Activated CD4-positive, alpha-beta T cell treated with anti-CD3 and anti-CD28 coated beads, Interleukin-10, Interleukin-2, amounts not matched to agents 100 ng/mL and 50 ng/mL, durations not matched to agents 16 hours and 8 hours (primary cell): Measurements from ENCODE around the gene OR2J1.
A peak's percentile ranks its signal among the peaks of the same experiment; 100 is the strongest.
"Not testable (repeated sequence)": the region's sequence is repeated elsewhere in the genome, so short reads cannot be mapped to it uniquely, and the experiment has no call there.

Source experiments
- DNase-seq: peaks from one replicate; pipeline ENCODE4 v3.0.0-alpha.2; 2020

OR2J1 gene

DNA sequence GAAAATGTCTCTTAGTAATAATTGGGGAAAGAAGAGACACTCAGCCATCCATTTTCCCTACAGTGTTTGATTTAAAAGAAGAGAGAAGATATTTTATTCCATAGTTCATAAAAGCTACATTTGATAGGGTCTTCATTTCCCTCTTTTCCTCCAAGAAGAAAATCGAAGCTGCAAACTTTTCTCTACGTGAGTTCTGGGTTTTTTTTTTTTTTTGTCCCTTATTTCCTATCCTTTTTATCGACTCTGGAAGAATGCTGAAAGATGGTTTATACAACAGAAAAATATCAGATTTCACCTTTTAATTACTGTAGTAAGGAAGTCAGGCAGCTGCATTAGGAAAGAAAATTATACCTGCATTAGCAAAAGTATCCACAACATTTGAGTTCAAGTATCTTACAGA is at the start of gene OR2J1:
OR2J1 (plus strand) TSS at position 301 of the 400 bp plus-strand sequence. CDS start 1,453 bp downstream, outside the sequence.
- DNase-seq, result no peak

DNA sequence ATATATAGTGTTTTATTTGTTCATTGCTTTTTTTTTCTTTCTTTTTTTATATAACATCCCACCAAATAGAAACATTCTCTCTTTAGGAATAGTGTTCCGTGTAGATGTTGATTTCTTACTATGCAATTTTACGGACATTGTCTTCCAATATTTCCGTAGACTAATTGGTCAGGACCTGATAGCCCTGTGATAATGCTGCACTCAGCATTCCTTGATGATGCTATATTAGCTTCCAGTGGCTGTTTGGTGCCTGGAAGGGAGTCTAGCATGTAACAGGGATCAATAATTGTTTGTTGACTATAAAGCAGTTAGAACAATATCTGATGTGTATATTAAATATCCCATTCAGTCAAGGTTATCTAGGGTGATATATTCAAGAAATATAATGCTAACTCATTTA is 47.6 kb upstream of the OR2J1 start:
- no peak for DNase-seq

DNA sequence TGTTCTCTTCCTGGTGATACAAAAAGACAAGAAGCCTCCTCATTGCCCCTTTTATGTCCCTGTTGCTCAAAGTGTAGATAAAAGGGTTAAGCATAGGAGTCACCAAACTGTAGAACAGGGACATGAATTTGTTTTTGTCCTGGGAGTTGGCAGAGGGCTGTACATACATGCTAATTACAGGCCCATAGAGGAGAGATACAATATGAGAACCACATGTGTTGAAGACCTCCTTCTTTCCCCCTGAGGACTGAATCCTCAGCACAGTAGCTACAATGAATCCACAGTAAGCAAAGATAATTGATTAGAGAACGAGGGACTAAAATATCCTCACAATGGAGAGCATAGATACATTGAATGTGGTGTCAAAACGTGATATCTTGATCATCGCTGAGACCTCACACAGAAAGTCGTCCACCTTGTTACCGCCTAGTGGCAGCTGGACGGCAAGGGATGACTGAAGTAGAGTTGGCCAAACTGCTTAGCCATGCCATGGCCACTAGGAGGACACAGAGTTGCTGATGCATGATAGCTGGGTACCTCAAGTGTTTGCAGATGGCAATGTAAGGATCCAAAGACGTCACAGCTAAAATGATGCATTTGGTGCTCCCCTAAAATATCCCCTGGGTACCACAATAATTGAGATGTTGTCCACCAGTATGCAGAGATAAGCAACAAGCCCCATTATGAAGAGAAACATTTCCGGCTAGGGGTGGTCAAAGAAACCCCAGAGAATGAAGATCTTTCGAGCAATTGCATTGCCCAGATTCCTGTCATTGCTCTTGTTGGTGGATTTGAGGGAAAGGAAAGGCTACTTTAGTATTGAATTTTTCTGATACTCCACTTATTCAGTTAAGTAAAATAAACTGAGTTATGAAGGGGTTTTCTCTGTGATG is 27.2 kb upstream of the OR2J1 start:
- peak; percentile 25 for DNase-seq

DNA sequence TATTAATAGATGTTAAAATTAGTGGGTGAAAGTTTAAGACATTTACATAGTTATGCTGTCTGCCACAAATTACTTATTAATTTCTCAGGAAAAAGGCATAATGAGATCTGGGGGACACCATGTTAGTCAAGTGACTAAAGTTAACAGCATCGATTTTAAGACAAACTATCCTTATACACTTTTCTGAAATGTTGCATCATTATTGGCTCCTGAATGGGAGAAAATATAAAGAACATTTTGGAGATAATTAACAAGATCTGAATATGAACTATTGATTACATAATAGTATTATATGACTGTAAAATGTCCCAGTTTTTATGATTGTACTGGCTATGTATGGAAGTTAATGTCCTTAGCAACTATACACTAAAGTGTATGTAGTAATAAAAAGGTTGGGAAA is 20.1 kb upstream of the OR2J1 start:
- no peak for DNase-seq

DNA sequence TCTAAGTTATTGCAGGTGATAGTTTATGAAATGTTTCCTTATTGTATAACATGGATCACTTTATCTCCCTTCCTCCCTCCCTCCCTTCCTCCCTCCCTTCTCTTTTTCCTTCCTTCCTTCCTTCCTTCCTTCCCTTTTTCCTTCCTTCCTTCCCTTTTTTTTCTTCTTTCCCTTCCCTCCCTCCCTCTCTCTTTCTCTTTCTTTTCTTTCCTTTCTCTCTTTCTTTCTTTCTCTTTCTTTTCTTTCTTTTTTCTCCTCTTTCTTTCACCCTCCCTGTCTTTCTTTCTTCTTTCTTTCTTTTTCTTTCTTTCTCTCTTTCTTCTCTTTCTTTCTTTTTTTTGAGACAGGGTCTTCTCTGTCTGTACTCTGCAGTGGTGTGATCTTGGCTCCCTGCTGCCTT is 18.0 kb upstream of the OR2J1 start:
- DNase-seq, result no peak

DNA sequence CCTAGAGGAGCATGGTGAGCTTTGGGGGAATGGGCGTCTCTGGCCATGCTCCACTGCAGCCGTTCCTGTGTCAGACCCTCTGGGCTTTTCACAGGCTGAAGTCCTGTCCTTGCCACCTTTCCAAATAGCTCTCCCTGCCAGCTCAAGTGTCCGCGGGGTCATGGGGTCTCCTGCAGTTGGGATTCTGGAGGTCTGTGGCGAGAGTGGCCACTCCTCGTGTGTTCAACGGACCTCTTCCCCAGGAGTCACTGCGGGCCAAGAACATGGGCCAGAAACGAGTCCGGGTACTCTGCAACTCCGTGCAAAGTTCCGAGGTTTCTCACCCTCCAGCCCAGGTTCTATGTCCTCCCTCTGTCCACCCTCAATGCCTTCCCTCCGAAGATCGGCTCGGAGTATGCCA is 16.8 kb upstream of the OR2J1 start:
- DNase-seq, result no peak

DNA sequence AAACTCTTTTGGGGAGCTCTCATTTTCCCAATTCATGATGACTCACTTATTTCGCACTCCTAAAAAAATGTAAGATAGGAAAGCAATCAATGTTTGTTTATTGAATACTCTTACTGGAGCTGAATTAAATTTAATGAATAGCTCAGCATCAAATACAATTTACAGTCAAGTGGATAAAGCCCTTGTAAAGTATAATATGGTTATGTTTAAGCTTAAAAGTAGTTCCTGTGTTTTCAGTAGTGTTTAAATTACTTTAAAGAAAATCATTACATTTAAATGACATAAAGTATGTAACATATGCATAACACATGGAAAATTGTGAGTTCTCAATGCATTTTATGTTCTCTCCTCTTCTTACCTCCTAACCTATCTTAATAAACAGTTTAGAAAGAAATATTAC is 12.1 kb upstream of the OR2J1 start, which contains the start of gene OR2B3:
OR2B3 (minus strand) TSS at position 101 of the 400 bp plus-strand sequence; CDS start at position 36, 65 bp downstream.
- DNase-seq, result no peak

DNA sequence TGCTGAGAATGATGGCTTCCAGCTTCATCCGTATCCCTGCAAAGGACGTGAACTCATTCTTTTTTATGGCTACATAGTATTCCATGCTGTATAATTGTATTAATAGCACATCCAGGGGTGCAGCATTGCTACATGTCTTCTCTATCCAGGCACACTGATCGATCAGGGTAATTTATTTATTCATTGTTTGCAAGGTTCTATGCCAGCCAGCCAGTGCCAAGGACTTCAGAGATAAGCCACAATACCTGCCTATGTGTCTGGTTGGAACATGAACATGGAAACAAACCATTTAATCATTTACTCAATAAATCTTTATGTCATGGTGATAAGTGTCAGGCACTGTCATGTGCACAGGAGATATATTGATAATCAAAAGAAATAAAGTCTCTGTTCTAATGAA is 6.3 kb upstream of the OR2J1 start:
- no peak for DNase-seq

DNA sequence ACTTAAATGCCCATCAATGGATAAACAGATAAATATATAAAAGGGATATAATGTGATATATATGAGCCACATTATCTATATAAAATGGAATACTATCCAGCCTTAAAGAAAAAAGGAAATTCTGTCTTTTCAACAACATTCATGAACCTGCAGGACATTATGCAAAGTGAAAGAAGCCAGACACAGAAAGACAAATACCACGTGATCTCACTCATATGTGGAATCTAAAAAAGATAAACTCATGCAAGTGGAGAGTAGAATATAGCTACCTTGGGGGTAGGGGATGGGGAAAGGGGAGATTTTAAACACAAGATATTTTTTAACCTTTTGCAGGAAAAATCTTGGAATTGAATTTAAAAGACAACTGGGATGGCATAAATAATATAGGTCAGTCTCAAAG is 1.5 kb upstream of the OR2J1 start:
- no peak for DNase-seq

DNA sequence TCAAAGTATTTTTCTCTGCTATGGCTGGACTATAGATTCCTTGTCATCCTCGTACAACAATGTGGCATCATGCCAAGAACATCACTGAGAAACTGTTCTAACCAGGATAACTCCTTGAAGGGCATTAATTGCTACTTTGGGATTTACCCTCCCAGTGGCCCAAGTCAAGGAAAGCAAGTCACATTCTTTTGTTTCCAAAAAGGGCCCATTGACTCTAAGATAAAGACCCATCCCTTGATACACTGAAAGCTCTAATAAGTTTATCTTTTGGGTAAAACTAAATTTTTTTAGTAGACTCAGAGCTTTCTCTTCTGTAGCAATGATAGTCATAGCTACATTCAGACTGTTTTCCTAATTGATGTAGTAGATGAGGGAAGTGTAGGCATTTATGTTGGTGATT is 8.5 kb downstream of the OR2J1 start, which contains the start of gene OR2J3:
OR2J3 (plus strand) TSS at position 301 of the 400 bp plus-strand sequence. CDS start 3,833 bp downstream, outside the sequence.
- DNase-seq, result no peak

DNA sequence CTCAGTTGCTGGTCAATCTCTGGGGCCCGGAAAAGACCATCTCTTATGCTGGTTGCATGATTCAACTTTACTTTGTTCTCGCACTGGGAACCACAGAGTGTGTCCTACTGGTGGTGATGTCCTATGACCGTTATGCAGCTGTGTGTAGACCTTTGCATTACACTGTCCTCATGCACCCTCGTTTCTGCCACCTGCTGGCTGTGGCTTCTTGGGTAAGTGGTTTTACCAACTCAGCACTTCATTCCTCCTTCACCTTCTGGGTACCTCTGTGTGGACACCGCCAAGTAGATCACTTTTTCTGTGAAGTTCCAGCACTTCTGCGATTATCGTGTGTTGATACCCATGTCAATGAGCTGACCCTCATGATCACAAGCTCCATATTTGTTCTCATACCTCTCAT is 12.8 kb downstream of the OR2J1 start:
- DNase-seq, result peak; percentile 0

DNA sequence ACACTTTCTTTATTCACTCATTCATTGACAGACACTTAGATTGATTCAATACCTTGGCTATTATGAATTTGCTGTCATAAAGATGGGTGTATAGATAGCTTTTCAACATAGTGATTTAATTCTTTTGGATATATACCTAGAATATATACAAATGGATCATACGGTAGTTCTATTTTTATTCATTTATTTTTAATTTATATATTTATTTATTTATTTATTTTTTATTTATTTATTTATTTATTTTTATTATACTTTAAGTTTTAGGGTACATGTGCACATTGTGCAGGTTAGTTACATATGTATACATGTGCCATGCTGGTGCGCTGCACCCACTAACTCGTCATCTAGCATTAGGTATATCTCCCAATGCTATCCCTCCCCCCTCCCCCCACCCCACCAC is 15.7 kb downstream of the OR2J1 start:
- not testable (repeated sequence) for DNase-seq

DNA sequence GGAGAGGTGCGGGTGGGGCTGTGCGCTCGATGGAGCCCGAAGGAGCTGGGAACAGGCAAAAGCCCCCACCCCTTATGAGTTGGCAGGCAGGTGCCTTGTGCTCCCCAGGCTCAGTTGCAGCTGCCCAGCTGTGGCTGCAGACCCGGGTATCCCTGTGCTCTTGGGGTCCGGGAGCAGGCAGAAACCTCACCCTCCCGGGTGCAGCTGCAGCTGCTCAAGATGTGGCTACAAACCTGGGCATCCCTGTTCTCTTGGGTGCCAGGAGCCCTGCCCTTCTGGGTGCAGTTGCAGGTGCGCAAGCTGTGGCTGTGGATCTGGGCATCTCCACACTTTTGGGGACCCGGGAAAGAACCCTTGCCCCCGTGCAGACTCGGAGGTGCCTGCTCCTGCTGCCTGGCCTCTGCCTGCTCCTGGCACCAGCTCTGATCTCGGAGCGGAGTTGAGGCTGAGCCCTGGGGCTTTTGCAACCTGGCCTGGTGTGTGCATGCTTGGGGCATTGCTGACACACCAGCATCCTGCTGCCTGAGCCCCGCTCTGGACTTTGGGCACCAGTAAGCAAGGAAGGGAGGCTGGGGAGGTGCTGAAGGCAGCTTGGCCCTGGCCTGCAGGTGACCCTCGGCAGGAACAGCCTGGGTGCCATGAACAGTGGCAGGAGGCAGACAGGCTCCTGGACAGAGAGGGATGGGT is 30.2 kb downstream of the OR2J1 start:
- DNase-seq, result no peak

DNA sequence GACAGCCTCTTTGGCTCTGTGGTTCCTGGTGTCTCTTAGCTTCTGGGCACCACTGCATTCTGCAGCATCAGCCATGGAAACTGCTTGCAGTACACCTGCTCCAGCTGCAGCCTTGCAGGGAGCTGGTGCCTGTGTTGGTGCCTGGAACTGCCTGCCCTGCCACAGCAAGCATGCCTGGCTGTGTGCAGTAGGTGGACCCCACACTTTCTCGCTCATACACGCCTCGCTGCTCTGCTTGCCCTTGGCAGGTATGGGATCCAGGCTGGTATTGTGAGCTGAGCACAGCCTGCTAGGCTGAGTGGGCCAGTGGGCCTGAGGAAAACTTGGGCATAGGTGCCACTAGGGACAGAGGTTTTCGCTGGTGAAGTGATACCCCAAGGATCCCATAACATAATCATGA is 31.4 kb downstream of the OR2J1 start:
- DNase-seq, result no peak

DNA sequence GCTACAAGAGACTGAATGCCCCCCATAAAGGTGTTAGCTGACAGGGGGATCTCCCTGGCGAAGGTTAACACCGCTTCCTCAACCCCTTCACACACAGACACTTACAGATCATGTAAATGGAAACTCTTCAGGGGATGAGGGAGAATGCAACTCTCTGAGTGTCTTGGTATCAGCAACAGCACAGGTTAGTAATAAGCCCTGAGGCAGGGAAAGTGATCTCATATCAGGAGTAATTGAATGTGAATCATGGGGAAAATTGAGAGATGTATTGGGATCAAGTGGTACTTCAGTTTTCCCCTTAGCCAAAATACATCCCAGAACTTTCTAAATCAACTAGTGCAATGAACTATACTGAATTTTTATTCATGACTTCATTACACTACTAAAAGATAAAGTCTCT is 32.4 kb downstream of the OR2J1 start:
- no peak for DNase-seq

DNA sequence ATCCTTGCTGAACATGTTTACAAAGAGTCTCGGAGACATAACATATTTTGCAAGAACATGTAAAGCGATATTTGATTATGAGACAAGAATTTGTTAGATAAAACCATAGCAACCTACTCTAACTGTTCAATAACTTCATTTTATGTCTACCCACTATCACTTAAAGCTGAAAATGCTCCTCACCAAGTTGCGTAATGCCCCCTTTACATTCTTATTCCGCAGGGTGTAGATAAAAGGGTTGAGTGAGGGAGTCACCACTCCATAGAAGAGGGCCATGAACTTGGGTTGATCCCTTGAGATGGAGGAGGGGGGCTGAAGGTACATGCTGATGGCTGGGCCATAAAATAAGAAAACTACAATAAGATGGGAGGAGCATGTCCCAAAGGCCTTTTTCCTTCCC is 38.4 kb downstream of the OR2J1 start:
- no peak for DNase-seq

DNA sequence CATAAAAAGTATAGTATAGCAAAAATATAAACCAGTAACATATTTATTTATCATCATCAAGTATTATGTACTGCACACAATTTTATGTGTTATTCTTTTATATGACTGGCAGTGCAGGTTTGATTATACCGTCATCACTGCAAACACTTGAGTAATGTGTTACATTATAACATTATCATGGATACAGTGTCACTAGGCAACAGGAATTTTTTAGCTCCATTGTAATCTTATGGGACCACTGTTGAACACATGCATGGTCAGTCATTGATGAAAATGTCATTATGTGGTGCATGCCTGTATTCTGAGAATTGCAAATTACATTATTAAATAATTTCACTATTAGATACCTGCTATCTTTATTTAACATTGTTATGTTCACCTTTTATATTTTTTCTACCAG is 42.3 kb downstream of the OR2J1 start:
- DNase-seq, result no peak

DNA sequence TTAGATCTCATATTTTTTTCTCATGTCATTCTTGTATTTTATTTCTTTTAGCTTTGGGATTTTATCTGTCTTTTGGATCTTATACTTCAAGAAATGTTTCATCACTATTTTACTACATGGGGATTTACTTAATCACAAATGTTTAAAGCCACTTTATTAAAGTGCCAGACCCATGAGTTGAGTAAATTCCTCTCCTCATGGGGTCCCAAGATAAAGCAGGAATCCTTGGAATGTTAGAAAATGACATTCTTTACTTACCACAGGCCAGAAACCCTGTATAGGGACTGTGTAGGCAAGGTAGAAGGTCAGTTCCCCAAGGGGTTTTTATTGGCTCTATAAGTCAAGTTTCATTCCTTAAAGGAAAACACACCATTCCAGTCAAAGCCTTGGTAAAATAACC is 43.0 kb downstream of the OR2J1 start:
- no peak for DNase-seq

DNA sequence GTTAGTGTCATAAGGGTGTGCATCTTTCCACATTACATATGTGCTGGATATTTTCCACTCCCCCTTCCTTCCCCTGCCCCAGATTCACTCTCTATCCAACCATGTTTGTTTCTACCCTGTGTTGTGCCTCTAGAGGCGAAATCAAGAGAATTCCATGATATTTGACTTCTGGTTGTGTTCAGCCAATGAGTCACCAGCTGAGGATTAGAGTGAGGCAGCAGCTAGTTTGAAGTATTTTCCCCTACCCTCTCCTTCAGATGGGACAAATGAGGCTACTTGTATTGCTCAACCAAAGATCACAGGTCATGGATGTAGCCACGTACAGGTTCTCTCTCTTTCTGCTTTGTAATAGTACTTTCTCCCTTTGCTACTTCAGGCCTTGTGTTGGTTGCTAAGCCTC is 46.9 kb downstream of the OR2J1 start:
- DNase-seq, result no peak

DNA sequence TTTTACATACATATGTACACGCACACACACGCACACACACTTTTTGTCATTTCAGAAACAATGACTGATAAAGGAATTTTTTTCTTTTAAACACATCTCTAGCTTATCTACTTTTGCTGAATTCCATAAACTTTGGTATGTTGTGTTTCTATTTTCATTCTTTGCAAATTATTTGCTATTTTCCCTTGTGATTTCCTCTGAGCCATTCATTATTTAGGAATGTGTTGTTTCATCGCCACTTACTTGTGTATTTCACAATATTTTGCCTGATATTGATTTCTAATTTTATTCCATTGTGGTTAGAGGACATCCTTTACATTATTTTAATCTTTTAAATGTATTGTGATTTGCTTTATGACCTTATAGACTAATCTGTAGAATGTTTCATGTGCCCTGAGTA is 47.8 kb downstream of the OR2J1 start:
- DNase-seq, result no peak

DNA sequence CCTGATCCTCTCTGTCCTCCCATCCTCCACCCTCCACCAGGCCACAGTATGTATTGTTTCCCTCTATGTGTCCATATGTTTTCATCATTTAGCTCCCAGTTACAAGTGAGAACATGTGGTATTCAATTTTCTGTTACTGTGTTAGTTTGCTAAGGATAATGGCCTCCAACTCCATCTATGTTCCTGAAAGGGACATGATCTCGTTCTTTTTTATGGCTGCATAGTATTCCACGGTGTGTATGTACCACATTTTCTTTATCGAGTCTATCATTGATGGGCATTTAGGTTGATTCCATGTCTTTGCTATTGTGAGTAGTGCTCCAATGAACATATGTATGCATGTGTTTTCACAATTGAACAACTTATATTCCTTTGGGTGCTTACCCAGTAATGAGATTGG is 50.2 kb downstream of the OR2J1 start:
- not testable (repeated sequence) for DNase-seq
